WTC11 (cell line): ENCODE data around the gene KLB.

Experiments
- AFF4 ChIP-seq: sonication (generic); formaldehyde crosslinking; IDR thresholded peaks from 2 replicates; pipeline ENCODE4 v1.8.1; 2023; ENCODE audit warnings: mild to moderate bottlenecking, missing genetic modification reagents, borderline replicate concordance
- CREB1 ChIP-seq: sonication (generic); formaldehyde crosslinking; IDR thresholded peaks from 2 replicates; pipeline ENCODE4 v1.8.0; 2023; ENCODE audit warnings: mild to moderate bottlenecking, missing genetic modification reagents
- CTCF ChIP-seq: fragments of 200-600 bp; IDR thresholded peaks from 2 replicates; pipeline ENCODE4 v1.8.0; 2022; ENCODE audit warnings: antibody characterized with exemption
- HMGXB4 ChIP-seq: sonication (generic); formaldehyde crosslinking; IDR thresholded peaks from 2 replicates; pipeline ENCODE4 v1.8.1; 2023; ENCODE audit warnings: mild to moderate bottlenecking, moderate library complexity, missing genetic modification reagents
- JUN ChIP-seq: sonication (generic); formaldehyde crosslinking; IDR thresholded peaks from 2 replicates; pipeline ENCODE4 v1.8.0; 2023; ENCODE audit warnings: mild to moderate bottlenecking, missing genetic modification reagents
- NR1H2 ChIP-seq: sonication (generic); formaldehyde crosslinking; IDR thresholded peaks from 2 replicates; pipeline ENCODE4 v1.9.0; 2021; ENCODE audit warnings: mild to moderate bottlenecking, moderate library complexity, missing genetic modification reagents
- NR3C1 ChIP-seq: sonication (generic); formaldehyde crosslinking; conservative IDR thresholded peaks from 2 replicates; pipeline ENCODE4 v1.8.1; 2023; ENCODE audit warnings: low read depth, mild to moderate bottlenecking, missing genetic modification reagents
- ZNF219 ChIP-seq: sonication (generic); formaldehyde crosslinking; IDR thresholded peaks from 2 replicates; pipeline ENCODE4 v1.8.0; 2023; ENCODE audit warnings: missing genetic modification reagents, mild to moderate bottlenecking, borderline replicate concordance

GRCh38 chr4:39476187-39476895 is 69.6 kb downstream of the KLB start:
- TF ChIP-seq HMGXB4 (CRISPR knock-in tag) (no peak), CTCF (no peak), ZNF219 (CRISPR knock-in tag) (no peak), NR3C1 (CRISPR knock-in tag) (no peak), AFF4 (CRISPR knock-in tag) (no peak), CREB1 (no peak), JUN (CRISPR knock-in tag) (no peak), NR1H2 (CRISPR knock-in tag) (no peak)
